GM12878 (cell line): ENCODE results near the gene B3GALT5. TPM values are rescaled to one million over a fixed set of nuclear protein-coding genes. Genes with fewer than 3 reads are reported as not detected.

ENCODE experiments used
- ATAC-seq: fragments of 200-7000 bp; cut with Tn5 transposase; 3 replicates; pipeline ENCODE4 v1.9.1; 2020; ENCODE audit warnings: mild to moderate bottlenecking, moderate library complexity
- BruUV-seq: library from RNA; stranded (reverse); fragments of 400-500 nt; replicated peaks from 2 replicates; lab custom pipeline; 2021; lab: Mats Ljungman, UMichigan
- CTCF ChIA-PET: fragments of 300-600 bp; sonication (Branson Sonifier 250); formaldehyde crosslinking; extraction: SDS; loops from one replicate; lab custom pipeline; 2021; ENCODE audit warnings: inconsistent platforms; lab: Yijun Ruan, JAX
- POLR2A ChIA-PET: fragments of 350-600 bp; formaldehyde crosslinking; extraction: SDS; loops from one replicate; lab custom pipeline; 2021; ENCODE audit warnings: inconsistent platforms; lab: Charles Lee
- RAD21 ChIA-PET: fragments of 300-600 bp; sonication (Branson Sonifier 250); formaldehyde crosslinking; loops from one replicate; lab custom pipeline; 2023; ENCODE audit warnings: antibody characterized with exemption; ENCODE audit not compliant: unreplicated experiment; lab: Charles Lee
- SMC1A ChIA-PET: fragments of 300-600 bp; sonication (Branson Sonifier 250); formaldehyde crosslinking; loops from one replicate; lab custom pipeline; 2023; ENCODE audit not compliant: unreplicated experiment, uncharacterized antibody; lab: Charles Lee
- DNase-seq: peaks from one replicate; pipeline ENCODE4 v3.0.0-alpha.2; 2011; ENCODE audit warnings: low read depth, low spot score
- FAIRE-seq: peaks from 3 replicates; lab custom pipeline; 2011; peaks lifted over from hg19 to GRCh38; lab: Jason Lieb, UNC
- H2AFZ ChIP-seq: 2 replicates; pipeline ENCODE4 v1.6.0; 2011; ENCODE audit warnings: low read depth, low read length, control low read depth; ENCODE audit not compliant: control insufficient read depth
- H3K27ac ChIP-seq: 2 replicates; pipeline ENCODE4 v1.5.1; 2011; ENCODE audit warnings: control low read depth; ENCODE audit not compliant: control insufficient read depth, insufficient read depth
- H3K27me3 ChIP-seq, 2 experiments: replicated peaks in 1 of 2; 2 replicates each; pipeline versions ENCODE4 v1.6.0 to v1.6.1; 2011; ENCODE audit warnings: low read length in 1 of 2; ENCODE audit not compliant: control insufficient read depth in 2 of 2, insufficient read depth in 2 of 2
- H3K36me3 ChIP-seq, 2 experiments: 2 replicates each; pipeline ENCODE4 v1.5.1; 2011; ENCODE audit warnings: low read length in 1 of 2; ENCODE audit not compliant: control insufficient read depth in 2 of 2, insufficient read depth in 2 of 2
- H3K4me1 ChIP-seq: 2 replicates; pipeline ENCODE4 v1.6.1; 2011; ENCODE audit warnings: mild to moderate bottlenecking, low read length, moderate library complexity, mixed read lengths; ENCODE audit not compliant: control insufficient read depth, insufficient read depth
- H3K4me2 ChIP-seq: 2 replicates; pipeline ENCODE4 v1.6.0; 2011; ENCODE audit warnings: control low read depth; ENCODE audit not compliant: control insufficient read depth, insufficient read depth
- H3K4me3 ChIP-seq: fragments of 200-600 bp; sonication (generic); 2 replicates; pipeline ENCODE4 v1.5.1; 2016
- H3K79me2 ChIP-seq: 2 replicates; pipeline ENCODE4 v1.6.0; 2011; ENCODE audit warnings: low read length; ENCODE audit not compliant: control insufficient read depth, insufficient read depth
- H3K9ac ChIP-seq: 2 replicates; pipeline ENCODE4 v1.8.0; 2011; ENCODE audit warnings: low read length, control low read depth, mixed read lengths; ENCODE audit not compliant: control insufficient read depth, insufficient read depth
- H3K9me3 ChIP-seq: replicated peaks from 3 replicates; pipeline ENCODE4 v1.5.1; 2011; ENCODE audit warnings: mild to moderate bottlenecking, low read length; ENCODE audit not compliant: control insufficient read depth, insufficient read depth
- H4K20me1 ChIP-seq: 2 replicates; pipeline ENCODE4 v1.6.0; 2011; ENCODE audit not compliant: control insufficient read depth, insufficient read depth
- CREB1 ChIP-seq: IDR thresholded peaks from 2 replicates; pipeline ENCODE4 v1.6.1; 2012; ENCODE audit warnings: low read depth, mild to moderate bottlenecking, inconsistent platforms
- CREM ChIP-seq: IDR thresholded peaks from 2 replicates; pipeline ENCODE4 v1.6.1; 2014; ENCODE audit warnings: antibody characterized with exemption, low read depth
- ETV6 ChIP-seq, 2 experiments: fragments of 450-650 bp in 1 of 2; IDR thresholded peaks in 1 of 2; conservative IDR thresholded peaks in 1 of 2; 2 replicates each; pipeline ENCODE4 v1.6.1; 2014; ENCODE audit warnings: antibody characterized with exemption in 1 of 2, borderline replicate concordance in 1 of 2, low read depth in 1 of 2, mild to moderate bottlenecking in 1 of 2, moderate library complexity in 1 of 2
- HDAC2 ChIP-seq: fragments of 200-600 bp; sonication (generic); IDR thresholded peaks from 2 replicates; pipeline ENCODE4 v1.6.1; 2017
- MEF2A ChIP-seq: IDR thresholded peaks from 2 replicates; pipeline ENCODE4 v1.6.1; 2011; ENCODE audit warnings: low read depth, mild to moderate bottlenecking, low read length, moderate library complexity; ENCODE audit not compliant: insufficient read depth
- MEF2B ChIP-seq: fragments of 450-650 bp; IDR thresholded peaks from 2 replicates; pipeline ENCODE4 v1.6.1; 2018; ENCODE audit warnings: mild to moderate bottlenecking, moderate library complexity; ENCODE audit not compliant: partially characterized antibody, poor library complexity, severe bottlenecking
- NR2C1 ChIP-seq: fragments of 450-650 bp; IDR thresholded peaks from 2 replicates; pipeline ENCODE4 v1.6.1; 2017; ENCODE audit warnings: antibody characterized with exemption, mild to moderate bottlenecking, moderate library complexity
- PKNOX1 ChIP-seq: fragments of 450-650 bp; IDR thresholded peaks from 2 replicates; pipeline ENCODE4 v1.6.1; 2016; ENCODE audit warnings: mild to moderate bottlenecking
- SMAD5 ChIP-seq: IDR thresholded peaks from 2 replicates; pipeline ENCODE4 v1.6.1; 2016; ENCODE audit warnings: antibody characterized with exemption, low read depth
- TCF7 ChIP-seq: IDR thresholded peaks from 2 replicates; pipeline ENCODE4 v1.6.1; 2014; ENCODE audit warnings: antibody characterized with exemption, borderline replicate concordance
- USF2 ChIP-seq: IDR thresholded peaks from 2 replicates; pipeline ENCODE4 v1.6.1; 2011; ENCODE audit warnings: low read depth, low read length, improper control_type of control experiment, borderline replicate concordance
- ZBTB33 ChIP-seq: fragments of 450-650 bp; IDR thresholded peaks from 2 replicates; pipeline ENCODE4 v1.6.1; 2017; ENCODE audit warnings: mild to moderate bottlenecking
- ZNF207 ChIP-seq: fragments of 450-650 bp; IDR thresholded peaks from 2 replicates; pipeline ENCODE4 v1.6.1; 2014; ENCODE audit warnings: antibody characterized with exemption, mild to moderate bottlenecking, borderline replicate concordance
- WGBS: methylation state at CpG from one replicate; pipeline ENCODE4 v1.1.6; 2016; ENCODE audit warnings: low lambda C conversion rate; ENCODE audit not compliant: insufficient replicate concordance, insufficient coverage; ENCODE audit errors: missing lambda C conversion rate; 5-methylcytosine and 5-hydroxymethylcytosine counted together
- in situ Hi-C: fragments of 300-500 bp; cut with MboI; formaldehyde crosslinking; loops from 9 replicates; pipeline ENCODE4 v1.14.3; 2018; ENCODE audit warnings: mixed read lengths
- intact Hi-C: fragments of 100-400 bp; cut with micrococcal nuclease; formaldehyde crosslinking; loops from one replicate; pipeline ENCODE4 v1.14.2; 2022; ENCODE audit not compliant: unreplicated experiment
- polyA plus RNA-seq, 11 experiments: library from polyadenylated mRNA; depleted of rRNA in 4 of 11; unstranded in 6 of 11; stranded (reverse) in 5 of 11; fragments of >200 nt; fragmentation: Nextera tagmentation in 4 of 11; fragmentation: Illumina TruSeq in 1 of 11; extraction: Ambion mirVana in 4 of 11; extraction: Trizol in 1 of 11; gene quantifications; 1 replicate in 1 of 11; 2 replicates in 10 of 11; pipeline versions ENCODE4 v1.2.1 to v1.2.3, GENCODE V29; 2011 to 2016; ENCODE audit warnings: inconsistent platforms in 2 of 11, missing spikeins in 2 of 11, low read depth in 1 of 11
- total RNA-seq, 4 experiments: library from RNA; depleted of rRNA in 3 of 4; stranded (reverse); fragments of >200 nt in 3 of 4; fragmentation: Illumina TruSeq in 1 of 4; extraction: Trizol in 1 of 4; gene quantifications; 2 replicates each; pipeline versions ENCODE4 v1.2.1 to v1.2.3, GENCODE V29; 2013 to 2021
- TF ChIP-seq, protein P1 (sequence below): fragments of 450-650 bp; IDR thresholded peaks from 2 replicates; pipeline ENCODE4 v1.6.1; 2016; ENCODE audit warnings: mild to moderate bottlenecking
- TF ChIP-seq, protein P2 (sequence below), 3 experiments: IDR thresholded peaks in 2 of 3; conservative IDR thresholded peaks in 1 of 3; 2 replicates each; pipeline ENCODE4 v1.5.1; 2011; ENCODE audit warnings: low read depth in 3 of 3, low read length in 3 of 3, mild to moderate bottlenecking in 3 of 3, control low read depth in 2 of 3, moderate library complexity in 2 of 3, inconsistent platforms in 1 of 3, mixed read lengths in 1 of 3; ENCODE audit not compliant: control insufficient read depth in 2 of 3, insufficient read depth in 1 of 3; ENCODE audit errors: extremely low read depth in 1 of 3

Gene B3GALT5
- total and polyA plus RNA-seq, 10 of the 15 experiments (the other 5 are each of a cell fraction or from before 2014, with no cell fraction given) = 0.03 to 0.04 TPM; not detected in 8

GRCh38 chr21:39669485-39669884 is 56.7 kb downstream of the B3GALT5 start (continued):
- TF ChIP-seq PKNOX1 (no peak), CREM (no peak), MEF2B (no peak), ZNF207 (no peak), HDAC2 (no peak)
- TF ChIP-seq, protein P1, sequence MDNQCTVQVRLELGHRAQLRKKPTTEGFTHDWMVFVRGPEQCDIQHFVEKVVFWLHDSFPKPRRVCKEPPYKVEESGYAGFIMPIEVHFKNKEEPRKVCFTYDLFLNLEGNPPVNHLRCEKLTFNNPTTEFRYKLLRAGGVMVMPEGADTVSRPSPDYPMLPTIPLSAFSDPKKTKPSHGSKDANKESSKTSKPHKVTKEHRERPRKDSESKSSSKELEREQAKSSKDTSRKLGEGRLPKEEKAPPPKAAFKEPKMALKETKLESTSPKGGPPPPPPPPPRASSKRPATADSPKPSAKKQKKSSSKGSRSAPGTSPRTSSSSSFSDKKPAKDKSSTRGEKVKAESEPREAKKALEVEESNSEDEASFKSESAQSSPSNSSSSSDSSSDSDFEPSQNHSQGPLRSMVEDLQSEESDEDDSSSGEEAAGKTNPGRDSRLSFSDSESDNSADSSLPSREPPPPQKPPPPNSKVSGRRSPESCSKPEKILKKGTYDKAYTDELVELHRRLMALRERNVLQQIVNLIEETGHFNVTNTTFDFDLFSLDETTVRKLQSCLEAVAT = no peak
- TF ChIP-seq, protein P2, sequence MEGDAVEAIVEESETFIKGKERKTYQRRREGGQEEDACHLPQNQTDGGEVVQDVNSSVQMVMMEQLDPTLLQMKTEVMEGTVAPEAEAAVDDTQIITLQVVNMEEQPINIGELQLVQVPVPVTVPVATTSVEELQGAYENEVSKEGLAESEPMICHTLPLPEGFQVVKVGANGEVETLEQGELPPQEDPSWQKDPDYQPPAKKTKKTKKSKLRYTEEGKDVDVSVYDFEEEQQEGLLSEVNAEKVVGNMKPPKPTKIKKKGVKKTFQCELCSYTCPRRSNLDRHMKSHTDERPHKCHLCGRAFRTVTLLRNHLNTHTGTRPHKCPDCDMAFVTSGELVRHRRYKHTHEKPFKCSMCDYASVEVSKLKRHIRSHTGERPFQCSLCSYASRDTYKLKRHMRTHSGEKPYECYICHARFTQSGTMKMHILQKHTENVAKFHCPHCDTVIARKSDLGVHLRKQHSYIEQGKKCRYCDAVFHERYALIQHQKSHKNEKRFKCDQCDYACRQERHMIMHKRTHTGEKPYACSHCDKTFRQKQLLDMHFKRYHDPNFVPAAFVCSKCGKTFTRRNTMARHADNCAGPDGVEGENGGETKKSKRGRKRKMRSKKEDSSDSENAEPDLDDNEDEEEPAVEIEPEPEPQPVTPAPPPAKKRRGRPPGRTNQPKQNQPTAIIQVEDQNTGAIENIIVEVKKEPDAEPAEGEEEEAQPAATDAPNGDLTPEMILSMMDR (IDR thresholded peaks at IDR 0.05 in 2 of 3, conservative IDR thresholded peaks at IDR 0.05 in 1 of 3; ENCODE audit: control insufficient read depth in 2 of 3, extremely low read depth in 1 of 3, insufficient read depth in 1 of 3, low read depth in 3 of 3, low read length in 3 of 3) = no peak

DNA sequence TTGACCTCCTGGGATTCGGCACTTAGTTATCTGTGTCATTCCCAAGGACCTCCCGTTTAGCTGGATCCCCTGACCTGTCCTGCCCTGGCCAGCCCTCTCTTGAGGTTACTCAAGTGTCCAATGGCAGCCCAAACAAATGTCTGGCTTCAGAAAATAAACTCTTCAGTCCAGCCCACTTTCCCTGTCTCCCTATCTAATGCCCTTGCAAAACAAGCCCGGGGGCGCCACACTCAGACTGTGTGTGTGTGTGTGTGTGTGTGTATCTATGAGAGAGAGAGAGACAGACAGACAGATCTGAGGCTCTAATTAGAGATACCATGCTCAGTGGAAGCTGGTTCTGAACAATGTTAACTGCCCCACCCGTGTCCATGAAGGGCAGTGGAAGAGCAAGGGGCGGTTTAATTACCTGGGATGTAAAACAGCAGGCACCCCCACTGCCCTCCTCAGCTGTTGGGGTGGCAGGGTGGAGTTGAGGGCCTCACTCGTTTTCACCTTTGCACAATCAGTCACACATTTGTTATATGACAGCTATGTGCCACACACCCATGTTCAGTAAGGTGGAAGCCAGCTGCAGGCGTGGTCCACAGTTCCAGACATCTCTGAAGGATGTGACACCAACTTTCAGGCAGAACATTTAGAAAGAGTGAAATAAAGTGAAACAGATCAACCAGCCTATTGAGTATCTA is 57.4 kb downstream of the B3GALT5 start:
- Histone ChIP-seq H3K27me3 (no peaks in the 10 kb centered on the region), H3K4me2 (no peak overlapping the region), H3K9ac (no peak overlapping the region), H3K27ac (no peak overlapping the region), H3K4me1 (no peaks in the 10 kb centered on the region), H3K9me3 (no peaks in the 10 kb centered on the region; the same call in 2 of the 3 replicates), H4K20me1 (no peaks in the 10 kb centered on the region), H3K36me3 (no peaks in the 10 kb centered on the region), H3K4me3 (no peak overlapping the region), H2AFZ (no peak overlapping the region), H3K79me2 (no peaks in the 10 kb centered on the region)
- ATAC-seq = no peak
- DNase-seq = no peak
- ChIA-PET RAD21 (no interaction called here), POLR2A (no interaction called here), CTCF (no interaction called here), SMC1A (no interaction called here)
- BruUV-seq = no TSS peak
- FAIRE-seq = no peak
- in situ Hi-C loops (no loop called here), intact Hi-C loops (no loop called here)
- WGBS = 21% methylated on average over 8 of the region's 8 CpGs
- TF ChIP-seq ZBTB33 = no peak
- TF ChIP-seq CREB1 = no peak
- TF ChIP-seq SMAD5 = no peak
- TF ChIP-seq USF2 = no peak
- no peak for TF ChIP-seq TCF7
- TF ChIP-seq ETV6 (conservative IDR thresholded peaks at IDR 0.05 in 1 of 2, IDR thresholded peaks at IDR 0.05 in 1 of 2; ENCODE audit: borderline replicate concordance in 1 of 2, low read depth in 1 of 2) = no peak
- no peak for TF ChIP-seq NR2C1
- no peak for TF ChIP-seq MEF2A
